Stimulated activated CD8-positive, alpha-beta memory T cell treated with anti-CD3 and anti-CD28 coated beads, Interleukin-15, amount 100 ng/mL, for 1 hour (primary cell): ENCODE results near the gene HMOX1.

Experiments used
- DNase-seq: peaks from one replicate; pipeline ENCODE4 v3.0.0-alpha.2; 2020; ENCODE audit warnings: low read depth

HMOX1 gene

GRCh38 chr22:35406443-35406842 lies 25.5 kb downstream of the HMOX1 start:
- no peak for DNase-seq

DNA sequence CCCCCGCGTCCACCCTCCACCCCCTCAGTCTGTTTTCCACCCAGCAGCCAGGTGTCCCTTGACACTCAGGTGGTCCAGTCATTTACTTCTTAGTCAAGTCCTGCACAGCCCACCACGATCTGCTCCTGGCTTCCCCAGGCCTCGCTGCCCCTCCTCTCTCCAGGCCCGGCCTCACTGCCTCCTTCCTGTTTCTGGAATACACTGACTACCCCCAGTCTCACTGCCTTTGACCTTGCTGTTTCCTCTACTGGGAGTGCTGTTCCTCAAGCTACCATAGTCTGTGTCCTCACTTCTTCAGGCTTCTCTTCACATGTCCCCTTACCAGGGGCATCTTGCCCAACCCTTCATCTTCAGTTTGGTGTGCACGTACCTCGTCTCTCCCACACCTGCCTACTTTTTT lies 26.5 kb downstream of the HMOX1 start:
- DNase-seq, result no peak

DNA sequence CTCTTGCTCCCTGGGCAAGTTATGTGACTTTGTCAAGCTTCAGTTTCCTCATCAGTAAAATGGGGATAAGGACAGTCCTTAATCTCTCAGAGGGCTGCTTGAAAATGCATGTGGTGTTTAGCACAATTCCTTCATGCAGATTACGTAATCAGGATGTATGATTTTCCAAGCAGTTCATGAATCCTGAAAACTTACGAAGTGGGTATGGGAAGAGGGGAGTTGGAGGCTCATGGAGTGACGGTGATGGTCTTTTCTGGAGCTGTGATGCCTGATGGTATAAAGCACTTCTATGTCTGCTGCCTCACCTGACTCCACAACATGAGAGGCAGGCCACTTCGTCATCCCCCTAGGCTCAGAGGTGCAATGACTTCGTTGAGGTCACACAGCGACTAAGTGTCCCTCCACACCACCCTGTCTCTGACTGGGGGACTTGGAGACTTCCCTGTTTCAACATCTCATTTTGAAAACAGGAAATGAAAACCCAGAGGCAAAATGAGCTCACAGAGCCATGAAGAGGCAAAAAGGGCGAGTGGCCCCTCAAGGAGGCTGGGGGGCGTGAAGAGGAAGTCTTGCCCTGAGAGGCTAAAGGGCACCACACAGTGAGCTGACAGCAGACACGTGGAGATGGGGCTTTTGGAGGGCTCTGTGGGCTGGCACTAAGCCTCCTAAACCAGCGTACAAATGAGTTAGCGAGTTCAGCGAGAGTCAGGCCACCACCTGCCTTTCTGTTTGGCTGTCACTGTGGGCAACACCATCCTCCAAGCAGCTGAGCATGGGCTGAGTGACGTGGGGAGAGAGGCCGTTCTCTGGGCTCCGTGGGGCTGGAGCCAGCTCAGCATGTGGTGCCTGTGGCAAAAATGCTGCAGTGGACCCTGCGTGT lies 29.1 kb downstream of the HMOX1 start:
- DNase-seq, result no peak

DNA sequence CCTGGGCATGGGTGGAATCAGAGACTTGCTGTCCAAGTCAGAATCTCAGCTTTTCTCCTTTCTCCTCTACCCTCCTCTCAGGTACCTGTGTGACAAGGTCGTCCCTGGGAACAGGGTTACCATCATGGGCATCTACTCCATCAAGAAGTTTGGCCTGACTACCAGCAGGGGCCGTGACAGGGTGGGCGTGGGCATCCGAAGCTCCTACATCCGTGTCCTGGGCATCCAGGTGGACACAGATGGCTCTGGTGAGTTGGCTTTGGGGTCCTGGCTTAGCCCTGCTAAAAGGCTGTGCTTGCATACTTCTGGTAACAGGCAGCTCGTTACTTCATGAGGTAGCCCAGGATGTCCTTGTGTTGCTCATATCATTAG lies 29.8 kb downstream of the HMOX1 start:
- no peak for DNase-seq

DNA sequence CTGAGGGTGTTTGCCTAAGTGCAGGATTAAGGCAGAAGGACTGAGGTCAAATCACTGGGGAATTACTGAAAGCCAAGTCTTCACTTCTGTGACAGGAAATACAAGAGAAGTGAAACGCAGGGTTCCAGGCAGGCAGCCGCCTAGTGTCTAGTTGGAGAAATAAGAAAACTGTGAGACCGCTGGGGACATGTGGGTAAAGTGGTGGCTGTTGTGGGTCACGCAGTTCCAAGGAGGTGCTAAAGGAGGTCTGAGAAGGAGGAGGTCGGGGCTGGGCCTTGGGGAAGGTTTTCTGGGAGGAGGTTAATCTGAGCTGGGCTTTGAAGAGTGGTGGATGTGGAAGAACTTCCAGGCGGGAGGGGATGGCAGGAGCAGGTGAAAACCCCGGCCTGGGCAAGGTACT lies 30.2 kb downstream of the HMOX1 start:
- no peak for DNase-seq

DNA sequence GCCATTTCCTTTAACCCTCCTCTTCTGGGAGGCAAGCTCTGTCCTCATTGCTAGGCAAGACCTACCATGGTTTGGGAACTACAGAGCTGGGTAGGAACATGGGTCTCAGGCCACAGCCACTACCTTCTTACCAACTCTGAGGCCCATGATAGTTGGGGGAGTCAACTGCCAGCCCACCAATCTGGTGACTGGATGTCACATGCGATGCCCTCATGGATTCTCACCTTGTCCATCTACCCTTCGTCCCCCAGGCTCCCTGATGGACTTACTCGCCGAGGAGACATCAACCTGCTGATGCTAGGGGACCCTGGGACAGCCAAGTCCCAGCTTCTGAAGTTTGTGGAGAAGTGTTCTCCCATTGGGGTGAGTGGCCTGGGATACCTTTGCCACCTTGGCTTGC lies 32.7 kb downstream of the HMOX1 start:
- no peak for DNase-seq

DNA sequence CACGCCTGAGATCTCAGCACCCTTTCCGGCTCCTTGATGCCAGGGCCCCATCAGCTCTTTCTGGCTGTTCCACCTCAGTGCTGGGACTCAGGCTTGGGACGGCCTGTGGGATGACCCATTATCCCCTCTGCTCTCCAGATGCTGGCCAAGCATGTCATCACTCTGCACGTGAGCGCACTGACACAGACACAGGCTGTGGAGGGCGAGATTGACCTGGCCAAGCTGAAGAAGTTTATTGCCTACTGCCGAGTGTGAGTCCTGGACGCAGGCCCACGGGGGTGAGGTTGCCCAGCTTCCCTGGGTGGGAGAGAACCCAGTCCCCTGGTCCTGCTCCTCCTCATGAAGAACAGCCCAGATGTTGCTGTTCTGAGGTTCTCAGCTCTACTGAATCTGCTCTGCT lies 36.7 kb downstream of the HMOX1 start:
- DNase-seq, result no peak

- DNase-seq, result no peak
Measured at GRCh38 chr22:35418088-35418487, 37.2 kb downstream of the HMOX1 start.

GRCh38 chr22:35418731-35419130 lies 37.8 kb downstream of the HMOX1 start:
- no peak for DNase-seq

DNA sequence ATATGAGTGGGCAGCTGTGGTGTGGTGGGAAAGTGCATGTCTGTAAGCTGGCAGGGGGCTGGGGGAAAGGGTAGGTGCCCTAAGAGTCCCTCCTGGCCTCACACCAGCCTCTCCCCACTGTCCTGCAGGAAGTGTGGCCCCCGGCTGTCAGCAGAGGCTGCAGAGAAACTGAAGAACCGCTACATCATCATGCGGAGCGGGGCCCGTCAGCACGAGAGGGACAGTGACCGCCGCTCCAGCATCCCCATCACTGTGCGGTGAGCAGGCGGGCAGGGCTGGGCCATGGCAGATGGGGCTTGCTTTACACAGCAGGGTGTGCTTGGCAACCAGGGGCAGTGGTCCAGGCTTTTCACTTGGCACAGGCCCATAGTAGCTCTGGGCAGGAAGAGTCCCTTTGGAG lies 38.9 kb downstream of the HMOX1 start:
- DNase-seq, result no peak

- no peak for DNase-seq
Measured at GRCh38 chr22:35421121-35421520, 40.2 kb downstream of the HMOX1 start.

DNA sequence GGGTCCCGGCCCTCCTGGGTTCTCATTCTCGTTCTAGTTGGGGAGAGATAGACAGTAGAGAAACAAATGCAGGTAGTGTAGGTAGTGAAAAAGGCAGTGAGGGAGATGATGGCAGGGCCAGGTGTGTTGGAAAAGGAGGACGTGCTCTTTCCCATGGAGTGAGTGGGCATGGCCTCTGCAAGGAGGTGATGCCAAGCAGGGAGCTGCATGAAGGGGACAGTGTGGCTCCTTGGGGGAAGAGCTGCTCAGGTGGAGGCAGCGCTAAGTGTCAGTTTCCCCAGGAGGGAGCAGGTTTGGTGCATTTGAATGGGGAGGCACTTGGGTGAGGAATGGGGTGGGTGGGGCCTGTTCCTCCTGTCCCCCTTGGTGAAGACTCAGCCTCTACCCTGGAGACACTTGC lies 41.2 kb downstream of the HMOX1 start:
- no peak for DNase-seq

GRCh38 chr22:35422936-35423335 lies 42.0 kb downstream of the HMOX1 start:
- no peak for DNase-seq

DNA sequence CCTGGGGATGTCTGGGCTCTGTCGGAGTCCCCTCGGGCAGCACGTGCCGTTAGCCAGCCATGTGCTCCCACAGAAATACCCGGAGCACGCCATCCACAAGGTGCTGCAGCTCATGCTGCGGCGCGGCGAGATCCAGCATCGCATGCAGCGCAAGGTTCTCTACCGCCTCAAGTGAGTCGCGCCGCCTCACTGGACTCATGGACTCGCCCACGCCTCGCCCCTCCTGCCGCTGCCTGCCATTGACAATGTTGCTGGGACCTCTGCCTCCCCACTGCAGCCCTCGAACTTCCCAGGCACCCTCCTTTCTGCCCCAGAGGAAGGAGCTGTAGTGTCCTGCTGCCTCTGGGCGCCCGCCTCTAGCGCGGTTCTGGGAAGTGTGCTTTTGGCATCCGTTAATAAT lies 43.2 kb downstream of the HMOX1 start:
- no peak for DNase-seq

DNA sequence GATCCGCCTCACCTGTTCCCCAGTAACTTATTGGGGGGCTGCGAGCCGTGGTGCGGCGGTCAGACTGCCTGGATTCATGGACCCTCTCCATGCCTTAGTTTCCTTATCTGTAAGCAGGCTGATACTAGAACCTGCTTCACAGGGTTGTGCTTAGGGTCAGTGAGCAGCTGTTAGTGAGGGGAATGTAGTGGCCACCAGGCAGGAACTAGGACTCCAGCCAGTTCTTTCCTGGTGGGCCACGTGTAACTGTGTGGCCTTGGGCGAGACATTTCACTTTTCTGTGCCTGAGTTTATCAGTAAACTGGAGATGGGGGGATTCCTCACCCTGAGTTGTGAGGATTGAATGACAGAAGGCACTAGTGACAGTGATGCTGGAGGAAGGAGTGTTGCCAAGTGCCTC lies 43.9 kb downstream of the HMOX1 start:
- no peak for DNase-seq

GRCh38 chr22:35425546-35425945 lies 44.6 kb downstream of the HMOX1 start:
- no peak for DNase-seq

- no peak for DNase-seq
Measured at GRCh38 chr22:35425971-35426800, 45.3 kb downstream of the HMOX1 start.

DNA sequence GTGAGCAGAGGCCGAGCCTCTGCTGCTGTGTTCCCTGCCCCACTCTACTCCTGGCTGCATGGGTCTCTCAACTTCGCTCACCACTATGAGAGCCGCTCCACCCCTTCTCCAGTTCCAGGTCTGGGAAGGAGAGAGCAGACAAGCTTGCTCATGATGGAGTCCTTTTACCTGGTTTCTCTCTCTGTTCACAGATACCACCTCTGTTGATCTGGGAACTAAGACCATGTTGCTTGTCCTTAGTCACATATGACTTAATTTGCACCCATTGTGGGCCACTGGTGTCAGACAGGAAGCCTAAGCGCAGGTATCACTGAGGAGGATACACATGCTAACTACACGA lies 45.9 kb downstream of the HMOX1 start:
- DNase-seq, result no peak

DNA sequence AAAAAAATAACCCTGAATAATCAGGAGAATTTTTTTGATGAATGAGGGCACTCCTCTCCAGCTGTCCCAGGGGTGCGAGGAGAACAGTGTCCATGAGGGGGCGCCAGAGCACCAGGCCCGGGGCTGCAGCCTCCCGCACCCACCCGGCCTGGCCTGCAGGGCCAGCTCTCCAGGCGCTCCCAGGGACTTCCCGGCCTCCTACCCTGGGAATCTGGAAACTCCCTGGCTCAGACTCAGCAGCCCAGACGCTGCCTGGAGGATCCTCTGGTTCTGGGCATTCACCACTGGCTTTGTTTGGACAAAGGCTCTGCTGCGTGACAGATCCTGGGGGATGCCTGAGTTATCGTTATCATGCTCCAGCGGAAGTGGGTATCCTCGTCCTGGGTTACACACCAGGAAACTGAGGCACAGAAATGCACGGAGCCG lies 50.0 kb downstream of the HMOX1 start:
- DNase-seq, result peak; percentile 51

GRCh38 chr22:35431483-35432227 lies 50.8 kb downstream of the HMOX1 start:
- no peak for DNase-seq

DNA sequence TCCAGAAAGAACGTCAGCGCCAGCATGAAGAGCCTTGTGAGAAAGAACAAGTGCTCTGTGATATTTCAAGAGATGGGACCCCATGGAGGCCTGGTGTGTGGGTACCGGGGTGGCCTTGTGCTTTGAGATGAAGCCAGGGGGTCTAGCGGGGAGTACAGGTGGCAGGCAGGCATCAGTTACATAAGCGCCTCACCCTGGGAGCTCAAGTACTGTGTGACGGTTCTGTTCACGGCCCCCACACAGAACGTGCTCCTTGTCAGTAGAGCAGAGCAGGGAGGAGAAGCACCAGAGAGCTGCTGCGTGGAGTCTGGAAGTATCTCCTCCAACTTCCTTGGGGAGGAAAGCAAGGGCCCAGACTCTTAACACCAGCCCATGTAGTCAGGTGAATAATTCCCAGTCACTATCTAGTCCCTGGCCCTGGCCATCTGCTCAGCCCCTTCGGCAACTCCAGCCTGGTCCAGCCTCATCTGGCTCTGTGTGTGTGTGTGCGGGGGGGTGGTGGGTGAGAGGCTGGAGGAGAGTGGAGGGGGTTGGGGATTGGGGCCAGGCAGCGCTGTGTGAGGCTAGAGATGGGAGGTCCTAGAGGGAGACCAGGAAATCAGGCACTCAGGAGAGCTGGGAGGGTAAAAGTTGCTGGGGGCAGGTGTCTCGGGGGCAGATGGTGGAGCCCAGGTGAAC lies 51.5 kb downstream of the HMOX1 start:
- DNase-seq, result no peak

DNA sequence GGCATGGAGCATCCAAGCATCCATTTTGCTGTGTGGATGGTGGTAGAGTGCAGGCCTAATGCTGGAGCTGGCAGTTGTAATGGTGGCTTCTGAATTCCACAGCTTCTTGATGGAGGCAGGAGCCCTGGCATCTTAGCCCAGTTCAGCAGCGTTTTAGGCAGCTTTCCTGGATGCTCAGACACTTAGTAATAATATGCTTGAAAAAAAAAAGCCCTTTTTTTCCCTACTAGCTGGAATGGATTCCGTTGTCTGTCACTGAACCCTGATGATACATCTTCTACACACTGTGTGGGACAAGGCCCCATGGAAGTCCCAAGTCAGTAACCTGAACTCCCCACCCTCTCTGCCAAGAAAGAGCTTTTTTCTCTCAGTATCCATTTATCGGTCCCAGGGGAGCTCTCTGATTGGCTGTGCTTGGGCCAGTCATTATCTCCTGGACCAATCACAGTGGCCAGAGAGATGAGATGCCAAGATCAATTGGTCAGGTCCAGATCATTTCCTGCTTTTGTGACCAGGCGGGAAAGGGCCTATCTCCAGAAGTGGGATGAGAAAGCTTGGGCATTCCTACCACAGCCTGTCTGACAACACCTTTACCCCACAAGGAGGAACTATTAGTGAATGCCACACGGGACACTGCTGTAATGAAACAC lies 53.3 kb downstream of the HMOX1 start:
- DNase-seq, result no peak
